Measurements from ENCODE around the gene LACTB.

GRCh38 chr15:63136742-63137141 lies 15.1 kb downstream of the LACTB start:
- TF ChIP-seq POLR2A (IDR thresholded peaks at IDR 0.05) (no peak), CTCF (IDR thresholded peaks at IDR 0.05) (no peak)
